Testis (tissue), 2 donors: ENCODE data around the gene ZNF611.
"Not testable (repeated sequence)": the region's sequence is repeated elsewhere in the genome, so short reads cannot be mapped to it uniquely, and the experiment has no call there.

Experiments used
- CTCF ChIP-seq, 3 experiments: fragments of 450-650 bp in 2 of 3; fragments of 200-600 bp in 1 of 3; sonication (generic) in 1 of 3; IDR thresholded peaks; one replicate each; pipeline ENCODE4 v1.5.1; 2016 to 2019; ENCODE audit warnings: antibody characterized with exemption in 3 of 3, mild to moderate bottlenecking in 2 of 3, moderate library complexity in 1 of 3
- POLR2A ChIP-seq: fragments of 450-650 bp; IDR thresholded peaks from one replicate; pipeline ENCODE4 v1.6.1; 2017; ENCODE audit warnings: antibody characterized with exemption, mild to moderate bottlenecking, moderate library complexity

GRCh38 chr19:52694281-52694680 is 40.6 kb downstream of the ZNF611 start:
- TF ChIP-seq CTCF (IDR thresholded peaks at IDR 0.05); POLR2A: not testable (repeated sequence)
